HepG2 (cell line): Measurements from ENCODE around the gene SCGB1C2.

Source experiments
- GABPB1 ChIP-seq: IDR thresholded peaks from 2 replicates; pipeline ENCODE4 v1.6.1; 2016; ENCODE audit warnings: mild to moderate bottlenecking, missing genetic modification reagents, moderate library complexity, missing compliant biosample characterization
- NCOR1 ChIP-seq: fragments of 200-600 bp; sonication (generic); IDR thresholded peaks from 2 replicates; pipeline ENCODE4 v1.7.0; 2017; ENCODE audit warnings: antibody characterized with exemption, low read length, borderline replicate concordance
- POLR2A ChIP-seq, 2 experiments: IDR thresholded peaks; 2 replicates each; pipeline ENCODE4 v1.6.1; 2011; ENCODE audit warnings: low read depth in 2 of 2, low read length in 2 of 2, mild to moderate bottlenecking in 1 of 2, moderate library complexity in 1 of 2; ENCODE audit not compliant: insufficient read depth in 1 of 2
- U2AF2 ChIP-seq: fragments of 200-400 bp; formaldehyde crosslinking; IDR thresholded peaks from 2 replicates; pipeline ENCODE4 v1.6.1; 2017; ENCODE audit warnings: low read depth, mild to moderate bottlenecking, low read length
- ZNF777 ChIP-seq: sonication (generic); formaldehyde crosslinking; IDR thresholded peaks from 2 replicates; pipeline ENCODE4 v1.4.0; 2020; ENCODE audit warnings: missing genetic modification reagents
- TF ChIP-seq, protein P1 (sequence below): sonication (generic); formaldehyde crosslinking; IDR thresholded peaks from 2 replicates; pipeline ENCODE4 v1.5.0; 2020; ENCODE audit warnings: mild to moderate bottlenecking, missing genetic modification reagents, moderate library complexity
- TF ChIP-seq, protein P2 (sequence below): sonication (generic); formaldehyde crosslinking; IDR thresholded peaks from 2 replicates; pipeline ENCODE4 v1.5.1; 2020; ENCODE audit warnings: mild to moderate bottlenecking, missing genetic modification reagents
- TF ChIP-seq, protein P3 (sequence below): sonication (generic); formaldehyde crosslinking; IDR thresholded peaks from 2 replicates; pipeline ENCODE4 v1.8.1; 2023; ENCODE audit warnings: mild to moderate bottlenecking, missing genetic modification reagents
- TF ChIP-seq, protein P4 (sequence below): sonication (generic); formaldehyde crosslinking; conservative IDR thresholded peaks from 2 replicates; pipeline ENCODE4 v1.8.0; 2022; ENCODE audit warnings: low read depth, missing genetic modification reagents
- TF ChIP-seq, protein P5 (sequence below): sonication (generic); formaldehyde crosslinking; IDR thresholded peaks from 2 replicates; pipeline ENCODE4 v1.5.1; 2020; ENCODE audit warnings: mild to moderate bottlenecking, missing genetic modification reagents, borderline replicate concordance
- TF ChIP-seq, protein P6 (sequence below): sonication (generic); formaldehyde crosslinking; conservative IDR thresholded peaks from 2 replicates; pipeline ENCODE4 v1.4.0; 2020; ENCODE audit warnings: missing genetic modification reagents

DNA sequence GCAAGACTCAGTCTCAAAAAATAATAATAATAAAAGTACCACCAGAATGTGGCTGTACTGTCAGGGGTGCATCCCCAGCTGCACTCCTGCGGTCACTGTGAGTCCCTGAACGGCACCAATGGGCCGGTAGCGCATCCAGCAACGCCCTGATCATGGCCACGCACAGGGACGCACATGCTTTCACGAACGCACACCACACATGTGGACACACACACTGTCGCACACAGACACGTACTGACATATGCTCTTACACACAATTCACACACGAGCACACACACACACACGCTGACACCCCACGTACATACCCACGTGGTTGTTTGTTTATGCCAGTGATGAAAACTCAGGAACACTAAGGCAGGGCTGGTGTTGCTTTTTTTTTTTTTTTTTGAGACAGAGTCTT lies 22.2 kb downstream of the SCGB1C2 start:
- TF ChIP-seq, protein P1, sequence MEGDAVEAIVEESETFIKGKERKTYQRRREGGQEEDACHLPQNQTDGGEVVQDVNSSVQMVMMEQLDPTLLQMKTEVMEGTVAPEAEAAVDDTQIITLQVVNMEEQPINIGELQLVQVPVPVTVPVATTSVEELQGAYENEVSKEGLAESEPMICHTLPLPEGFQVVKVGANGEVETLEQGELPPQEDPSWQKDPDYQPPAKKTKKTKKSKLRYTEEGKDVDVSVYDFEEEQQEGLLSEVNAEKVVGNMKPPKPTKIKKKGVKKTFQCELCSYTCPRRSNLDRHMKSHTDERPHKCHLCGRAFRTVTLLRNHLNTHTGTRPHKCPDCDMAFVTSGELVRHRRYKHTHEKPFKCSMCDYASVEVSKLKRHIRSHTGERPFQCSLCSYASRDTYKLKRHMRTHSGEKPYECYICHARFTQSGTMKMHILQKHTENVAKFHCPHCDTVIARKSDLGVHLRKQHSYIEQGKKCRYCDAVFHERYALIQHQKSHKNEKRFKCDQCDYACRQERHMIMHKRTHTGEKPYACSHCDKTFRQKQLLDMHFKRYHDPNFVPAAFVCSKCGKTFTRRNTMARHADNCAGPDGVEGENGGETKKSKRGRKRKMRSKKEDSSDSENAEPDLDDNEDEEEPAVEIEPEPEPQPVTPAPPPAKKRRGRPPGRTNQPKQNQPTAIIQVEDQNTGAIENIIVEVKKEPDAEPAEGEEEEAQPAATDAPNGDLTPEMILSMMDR (CRISPR knock-in tag) = no peak
- TF ChIP-seq NCOR1 (no peak), GABPB1 (CRISPR knock-in tag) (no peak), POLR2A (IDR thresholded peaks at IDR 0.05; ENCODE audit: insufficient read depth in 1 of 2, low read depth in 2 of 2, low read length in 2 of 2) (no peak), ZNF777 (CRISPR knock-in tag) (no peak), U2AF2 (no peak)
- TF ChIP-seq, protein P2, sequence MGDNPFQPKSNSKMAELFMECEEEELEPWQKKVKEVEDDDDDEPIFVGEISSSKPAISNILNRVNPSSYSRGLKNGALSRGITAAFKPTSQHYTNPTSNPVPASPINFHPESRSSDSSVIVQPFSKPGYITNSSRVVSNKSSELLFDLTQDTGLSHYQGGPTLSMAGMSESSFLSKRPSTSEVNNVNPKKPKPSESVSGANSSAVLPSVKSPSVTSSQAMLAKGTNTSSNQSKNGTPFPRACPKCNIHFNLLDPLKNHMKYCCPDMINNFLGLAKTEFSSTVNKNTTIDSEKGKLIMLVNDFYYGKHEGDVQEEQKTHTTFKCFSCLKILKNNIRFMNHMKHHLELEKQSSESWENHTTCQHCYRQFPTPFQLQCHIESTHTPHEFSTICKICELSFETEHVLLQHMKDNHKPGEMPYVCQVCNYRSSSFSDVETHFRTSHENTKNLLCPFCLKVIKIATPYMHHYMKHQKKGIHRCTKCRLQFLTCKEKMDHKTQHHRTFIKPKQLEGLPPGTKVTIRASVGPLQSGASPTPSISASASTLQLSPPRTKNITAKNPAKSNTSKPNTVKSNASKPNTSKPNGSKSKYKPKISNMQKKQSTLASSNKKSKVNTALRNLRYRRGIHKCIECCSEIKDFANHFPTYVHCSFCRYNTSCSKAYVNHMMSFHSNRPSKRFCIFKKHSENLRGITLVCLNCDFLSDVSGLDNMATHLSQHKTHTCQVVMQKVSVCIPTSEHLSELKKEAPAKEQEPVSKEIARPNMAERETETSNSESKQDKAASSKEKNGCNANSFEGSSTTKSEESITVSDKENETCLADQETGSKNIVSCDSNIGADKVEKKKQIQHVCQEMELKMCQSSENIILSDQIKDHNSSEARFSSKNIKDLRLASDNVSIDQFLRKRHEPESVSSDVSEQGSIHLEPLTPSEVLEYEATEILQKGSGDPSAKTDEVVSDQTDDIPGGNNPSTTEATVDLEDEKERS (CRISPR knock-in tag) = no peak
- TF ChIP-seq, protein P3, sequence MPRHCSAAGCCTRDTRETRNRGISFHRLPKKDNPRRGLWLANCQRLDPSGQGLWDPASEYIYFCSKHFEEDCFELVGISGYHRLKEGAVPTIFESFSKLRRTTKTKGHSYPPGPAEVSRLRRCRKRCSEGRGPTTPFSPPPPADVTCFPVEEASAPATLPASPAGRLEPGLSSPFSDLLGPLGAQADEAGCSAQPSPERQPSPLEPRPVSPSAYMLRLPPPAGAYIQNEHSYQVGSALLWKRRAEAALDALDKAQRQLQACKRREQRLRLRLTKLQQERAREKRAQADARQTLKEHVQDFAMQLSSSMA (CRISPR knock-in tag) = no peak
- TF ChIP-seq, protein P4, sequence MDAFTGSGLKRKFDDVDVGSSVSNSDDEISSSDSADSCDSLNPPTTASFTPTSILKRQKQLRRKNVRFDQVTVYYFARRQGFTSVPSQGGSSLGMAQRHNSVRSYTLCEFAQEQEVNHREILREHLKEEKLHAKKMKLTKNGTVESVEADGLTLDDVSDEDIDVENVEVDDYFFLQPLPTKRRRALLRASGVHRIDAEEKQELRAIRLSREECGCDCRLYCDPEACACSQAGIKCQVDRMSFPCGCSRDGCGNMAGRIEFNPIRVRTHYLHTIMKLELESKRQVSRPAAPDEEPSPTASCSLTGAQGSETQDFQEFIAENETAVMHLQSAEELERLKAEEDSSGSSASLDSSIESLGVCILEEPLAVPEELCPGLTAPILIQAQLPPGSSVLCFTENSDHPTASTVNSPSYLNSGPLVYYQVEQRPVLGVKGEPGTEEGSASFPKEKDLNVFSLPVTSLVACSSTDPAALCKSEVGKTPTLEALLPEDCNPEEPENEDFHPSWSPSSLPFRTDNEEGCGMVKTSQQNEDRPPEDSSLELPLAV = no peak
- TF ChIP-seq, protein P5, sequence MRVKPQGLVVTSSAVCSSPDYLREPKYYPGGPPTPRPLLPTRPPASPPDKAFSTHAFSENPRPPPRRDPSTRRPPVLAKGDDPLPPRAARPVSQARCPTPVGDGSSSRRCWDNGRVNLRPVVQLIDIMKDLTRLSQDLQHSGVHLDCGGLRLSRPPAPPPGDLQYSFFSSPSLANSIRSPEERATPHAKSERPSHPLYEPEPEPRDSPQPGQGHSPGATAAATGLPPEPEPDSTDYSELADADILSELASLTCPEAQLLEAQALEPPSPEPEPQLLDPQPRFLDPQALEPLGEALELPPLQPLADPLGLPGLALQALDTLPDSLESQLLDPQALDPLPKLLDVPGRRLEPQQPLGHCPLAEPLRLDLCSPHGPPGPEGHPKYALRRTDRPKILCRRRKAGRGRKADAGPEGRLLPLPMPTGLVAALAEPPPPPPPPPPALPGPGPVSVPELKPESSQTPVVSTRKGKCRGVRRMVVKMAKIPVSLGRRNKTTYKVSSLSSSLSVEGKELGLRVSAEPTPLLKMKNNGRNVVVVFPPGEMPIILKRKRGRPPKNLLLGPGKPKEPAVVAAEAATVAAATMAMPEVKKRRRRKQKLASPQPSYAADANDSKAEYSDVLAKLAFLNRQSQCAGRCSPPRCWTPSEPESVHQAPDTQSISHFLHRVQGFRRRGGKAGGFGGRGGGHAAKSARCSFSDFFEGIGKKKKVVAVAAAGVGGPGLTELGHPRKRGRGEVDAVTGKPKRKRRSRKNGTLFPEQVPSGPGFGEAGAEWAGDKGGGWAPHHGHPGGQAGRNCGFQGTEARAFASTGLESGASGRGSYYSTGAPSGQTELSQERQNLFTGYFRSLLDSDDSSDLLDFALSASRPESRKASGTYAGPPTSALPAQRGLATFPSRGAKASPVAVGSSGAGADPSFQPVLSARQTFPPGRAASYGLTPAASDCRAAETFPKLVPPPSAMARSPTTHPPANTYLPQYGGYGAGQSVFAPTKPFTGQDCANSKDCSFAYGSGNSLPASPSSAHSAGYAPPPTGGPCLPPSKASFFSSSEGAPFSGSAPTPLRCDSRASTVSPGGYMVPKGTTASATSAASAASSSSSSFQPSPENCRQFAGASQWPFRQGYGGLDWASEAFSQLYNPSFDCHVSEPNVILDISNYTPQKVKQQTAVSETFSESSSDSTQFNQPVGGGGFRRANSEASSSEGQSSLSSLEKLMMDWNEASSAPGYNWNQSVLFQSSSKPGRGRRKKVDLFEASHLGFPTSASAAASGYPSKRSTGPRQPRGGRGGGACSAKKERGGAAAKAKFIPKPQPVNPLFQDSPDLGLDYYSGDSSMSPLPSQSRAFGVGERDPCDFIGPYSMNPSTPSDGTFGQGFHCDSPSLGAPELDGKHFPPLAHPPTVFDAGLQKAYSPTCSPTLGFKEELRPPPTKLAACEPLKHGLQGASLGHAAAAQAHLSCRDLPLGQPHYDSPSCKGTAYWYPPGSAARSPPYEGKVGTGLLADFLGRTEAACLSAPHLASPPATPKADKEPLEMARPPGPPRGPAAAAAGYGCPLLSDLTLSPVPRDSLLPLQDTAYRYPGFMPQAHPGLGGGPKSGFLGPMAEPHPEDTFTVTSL (CRISPR knock-in tag) = no peak
- TF ChIP-seq, protein P6, sequence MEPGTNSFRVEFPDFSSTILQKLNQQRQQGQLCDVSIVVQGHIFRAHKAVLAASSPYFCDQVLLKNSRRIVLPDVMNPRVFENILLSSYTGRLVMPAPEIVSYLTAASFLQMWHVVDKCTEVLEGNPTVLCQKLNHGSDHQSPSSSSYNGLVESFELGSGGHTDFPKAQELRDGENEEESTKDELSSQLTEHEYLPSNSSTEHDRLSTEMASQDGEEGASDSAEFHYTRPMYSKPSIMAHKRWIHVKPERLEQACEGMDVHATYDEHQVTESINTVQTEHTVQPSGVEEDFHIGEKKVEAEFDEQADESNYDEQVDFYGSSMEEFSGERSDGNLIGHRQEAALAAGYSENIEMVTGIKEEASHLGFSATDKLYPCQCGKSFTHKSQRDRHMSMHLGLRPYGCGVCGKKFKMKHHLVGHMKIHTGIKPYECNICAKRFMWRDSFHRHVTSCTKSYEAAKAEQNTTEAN = no peak
